A549 treated with ZK216348 at 1 μM for 4 hours (cell line): Measurements from ENCODE around the gene IRAK3. TPM values are rescaled to one million over a fixed set of nuclear protein-coding genes. Genes with fewer than 3 reads are reported as not detected.

Source experiments
- total RNA-seq: library from RNA; stranded (reverse); fragments of 200-300 nt; extraction: Qiagen RNA extraction; gene quantifications from 5 replicates; pipeline ENCODE4 v1.2.3, GENCODE V29; 2022; ENCODE audit warnings: low read depth

Gene IRAK3
- 0.27 to 0.93 TPM (median 0.40 TPM) in 5 replicates for total RNA-seq

GRCh38 chr12:66188584-66189485 is at the start of gene IRAK3:
Gene IRAK3, plus strand, starts transcription at chr12:66189214. Its CDS starts 86 bp downstream, at chr12:66189300.

GRCh38 chr12:66169221-66170170 is 19.5 kb upstream of the IRAK3 start, which contains the start of gene TMBIM4:
Gene TMBIM4, minus strand, starts transcription at chr12:66169996. Its CDS starts 45 bp downstream, at chr12:66169951.

GRCh38 chr12:66301944-66302826 is 113.2 kb downstream of the IRAK3 start, which contains the start of gene HELB:
Gene HELB, plus strand, starts transcription at chr12:66302493. Its CDS starts 111 bp downstream, at chr12:66302604.

Other genes with a start within 250 kb of the IRAK3 start
- gene LLPH, start 58.5 kb upstream of the IRAK3 start, total RNA-seq: 48.5 to 102 TPM (median 53.0 TPM) in 5 replicates
- gene TMBIM4, start 19.2 kb upstream of the IRAK3 start, total RNA-seq: 34.5 to 54.5 TPM (median 52.4 TPM) in 5 replicates
- 1.1 to 2.1 TPM (median 1.5 TPM) in 5 replicates for gene HELB, start 113.3 kb downstream of the IRAK3 start, total RNA-seq